Measurements from ENCODE around the gene PDLIM5.
"Not testable (repeated sequence)": the region's sequence is repeated elsewhere in the genome, so short reads cannot be mapped to it uniquely, and the experiment has no call there.

The PDLIM5 gene

GRCh38 chr4:94469221-94469784, 17.6 kb downstream of the PDLIM5 start:
- DNase-seq (ENCODE audit: extremely low spot score): no peak
- ChIA-PET POLR2A (no interaction called here), CTCF (no interaction called here)
- TF ChIP-seq ZNF384 (IDR thresholded peaks at IDR 0.05) (no peak), L3MBTL2 (conservative IDR thresholded peaks at IDR 0.05) (no peak), SP1 (IDR thresholded peaks at IDR 0.05) (no peak)

- POLR2A ChIA-PET: no interaction called here
- no peak for DNase-seq (ENCODE audit: extremely low spot score)
- CTCF ChIA-PET: no interaction called here
- TF ChIP-seq SUZ12 (IDR thresholded peaks at IDR 0.05) (no peak), ELF4 (IDR thresholded peaks at IDR 0.05) (no peak), ZNF384 (IDR thresholded peaks at IDR 0.05) (no peak), CTBP1 (IDR thresholded peaks at IDR 0.05; ENCODE audit: borderline replicate concordance) (no peak), BHLHE40 (IDR thresholded peaks at IDR 0.05; ENCODE audit: borderline replicate concordance) (no peak), NFRKB (IDR thresholded peaks at IDR 0.05) (no peak), FOXM1 (IDR thresholded peaks at IDR 0.05; ENCODE audit: borderline replicate concordance) (no peak), TARDBP (IDR thresholded peaks at IDR 0.05) (no peak), FOXK2 (IDR thresholded peaks at IDR 0.05) (no peak), L3MBTL2 (conservative IDR thresholded peaks at IDR 0.05) (no peak), SP1 (IDR thresholded peaks at IDR 0.05) (no peak), HDGF (IDR thresholded peaks at IDR 0.05; ENCODE audit: borderline replicate concordance) (no peak), LEF1 (IDR thresholded peaks at IDR 0.05; ENCODE audit: borderline replicate concordance) (no peak), ARNT (IDR thresholded peaks at IDR 0.05) (no peak), FOXA1 (IDR thresholded peaks at IDR 0.05) (no peak)
- TF ChIP-seq, protein P1, sequence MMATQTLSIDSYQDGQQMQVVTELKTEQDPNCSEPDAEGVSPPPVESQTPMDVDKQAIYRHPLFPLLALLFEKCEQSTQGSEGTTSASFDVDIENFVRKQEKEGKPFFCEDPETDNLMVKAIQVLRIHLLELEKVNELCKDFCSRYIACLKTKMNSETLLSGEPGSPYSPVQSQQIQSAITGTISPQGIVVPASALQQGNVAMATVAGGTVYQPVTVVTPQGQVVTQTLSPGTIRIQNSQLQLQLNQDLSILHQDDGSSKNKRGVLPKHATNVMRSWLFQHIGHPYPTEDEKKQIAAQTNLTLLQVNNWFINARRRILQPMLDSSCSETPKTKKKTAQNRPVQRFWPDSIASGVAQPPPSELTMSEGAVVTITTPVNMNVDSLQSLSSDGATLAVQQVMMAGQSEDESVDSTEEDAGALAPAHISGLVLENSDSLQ (IDR thresholded peaks at IDR 0.05): no peak
These were observed 18.4 kb downstream of the PDLIM5 start for GRCh38 chr4:94470132-94470531.

DNA sequence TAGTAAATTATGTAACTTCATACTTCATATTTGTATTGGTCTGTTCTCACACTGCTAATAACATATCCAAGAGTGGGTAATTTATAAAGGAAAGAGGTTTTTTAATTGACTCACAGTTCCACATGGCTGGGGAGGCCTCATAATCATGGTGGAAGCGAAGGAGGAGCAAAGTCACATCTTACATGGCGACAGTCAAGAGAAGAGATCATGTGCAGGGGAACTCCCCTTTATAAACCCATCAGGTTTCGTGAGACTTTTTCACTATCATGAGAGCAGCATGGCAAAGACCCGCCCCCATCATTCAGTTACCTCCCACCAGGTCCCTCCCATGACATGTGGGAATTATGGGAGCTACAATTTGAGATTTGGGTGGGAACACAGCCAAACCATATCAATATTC, 19.0 kb downstream of the PDLIM5 start:
- DNase-seq (ENCODE audit: extremely low spot score); CTCF ChIA-PET; POLR2A ChIA-PET: not testable (repeated sequence)

DNA sequence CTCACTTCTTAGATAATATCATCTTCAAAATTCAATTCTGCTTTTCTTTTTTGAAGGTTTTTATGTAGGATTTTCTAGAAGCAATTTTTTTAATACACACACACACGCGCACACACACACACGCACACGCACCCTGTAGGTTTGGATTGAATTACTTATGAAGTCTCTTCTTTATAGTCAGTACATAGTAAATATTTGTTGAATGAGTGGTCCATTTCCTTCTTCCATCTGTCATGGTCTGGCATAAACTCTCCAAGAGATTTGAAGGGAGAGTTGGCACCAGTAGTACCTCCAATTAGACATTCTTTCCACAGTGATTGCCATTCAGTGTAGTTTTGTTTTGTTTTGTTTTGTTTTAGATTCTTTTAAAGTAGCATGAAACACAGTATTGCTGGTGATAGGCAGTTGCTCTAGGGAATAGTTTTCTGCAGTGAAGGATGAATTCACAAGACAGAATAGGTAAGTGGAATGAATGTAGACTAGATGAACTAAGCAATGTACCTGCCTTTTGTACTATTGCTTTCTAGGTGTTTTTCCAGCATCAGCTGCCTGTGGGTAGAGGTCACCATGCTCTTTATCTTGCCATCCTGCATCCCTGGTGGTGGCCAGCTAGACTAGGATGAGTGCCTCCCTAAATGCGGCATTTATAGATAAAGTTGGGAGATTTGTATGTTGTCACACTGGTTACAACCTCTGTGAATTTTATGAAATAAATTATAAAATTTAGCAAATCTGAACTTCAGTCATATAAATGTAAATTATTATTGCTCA, 20.5 kb downstream of the PDLIM5 start:
- no peak for DNase-seq (ENCODE audit: extremely low spot score)
- TF ChIP-seq TARDBP (IDR thresholded peaks at IDR 0.05): no peak
- TF ChIP-seq FOXM1 (IDR thresholded peaks at IDR 0.05; ENCODE audit: borderline replicate concordance): no peak
- TF ChIP-seq SP1 (IDR thresholded peaks at IDR 0.05): no peak
- no peak for TF ChIP-seq L3MBTL2 (conservative IDR thresholded peaks at IDR 0.05)
- TF ChIP-seq NFRKB (IDR thresholded peaks at IDR 0.05): no peak
- TF ChIP-seq ARNT (IDR thresholded peaks at IDR 0.05): no peak
- no peak for TF ChIP-seq ELF4 (IDR thresholded peaks at IDR 0.05)
- TF ChIP-seq BHLHE40 (IDR thresholded peaks at IDR 0.05; ENCODE audit: borderline replicate concordance): no peak
- TF ChIP-seq FOXA1 (IDR thresholded peaks at IDR 0.05): no peak
- TF ChIP-seq, protein P1 (IDR thresholded peaks at IDR 0.05): no peak
- TF ChIP-seq SUZ12 (IDR thresholded peaks at IDR 0.05): no peak
- no peak for TF ChIP-seq CTBP1 (IDR thresholded peaks at IDR 0.05; ENCODE audit: borderline replicate concordance)
- TF ChIP-seq FOXK2 (IDR thresholded peaks at IDR 0.05): no peak
- TF ChIP-seq ZNF384 (IDR thresholded peaks at IDR 0.05): no peak
- no peak for TF ChIP-seq HDGF (IDR thresholded peaks at IDR 0.05; ENCODE audit: borderline replicate concordance)
- no peak for TF ChIP-seq LEF1 (IDR thresholded peaks at IDR 0.05; ENCODE audit: borderline replicate concordance)
- CTCF ChIA-PET: no interaction called here
- POLR2A ChIA-PET: no interaction called here

DNA sequence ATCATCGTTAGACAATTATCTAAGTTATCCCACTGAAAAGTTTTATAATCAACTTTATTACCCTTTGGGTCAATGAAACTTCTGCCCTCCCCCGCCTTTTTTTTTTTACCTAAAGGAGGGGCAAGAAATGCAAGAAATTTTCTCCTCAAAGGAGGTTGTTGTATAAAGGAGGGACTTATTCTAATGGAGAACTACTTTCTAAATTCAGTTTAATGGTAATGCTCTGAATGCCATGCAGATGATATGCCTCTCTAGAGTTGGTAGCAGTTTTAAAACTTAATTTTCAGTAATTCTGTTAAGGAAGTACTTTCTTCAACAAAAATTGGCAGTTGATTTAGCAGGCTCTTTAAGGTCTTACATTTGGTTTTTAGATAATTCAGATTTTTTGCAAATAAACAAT, 23.3 kb downstream of the PDLIM5 start:
- CTCF ChIA-PET: interaction anchor here (0.6 kb wide), 1 partner anchor 24 kb away, joined by 3 read pairs; no protein-coding TSS in a partner anchor
- TF ChIP-seq FOXM1 (IDR thresholded peaks at IDR 0.05; ENCODE audit: borderline replicate concordance) (no peak), LEF1 (IDR thresholded peaks at IDR 0.05; ENCODE audit: borderline replicate concordance) (no peak), SP1 (IDR thresholded peaks at IDR 0.05) (no peak), CTBP1 (IDR thresholded peaks at IDR 0.05; ENCODE audit: borderline replicate concordance) (no peak)
- POLR2A ChIA-PET: no interaction called here
- DNase-seq (ENCODE audit: extremely low spot score): no peak

GRCh38 chr4:94475794-94476193, 24.1 kb downstream of the PDLIM5 start:
- ChIA-PET CTCF (no interaction called here), POLR2A (no interaction called here)
- no peak for TF ChIP-seq FOXM1 (IDR thresholded peaks at IDR 0.05; ENCODE audit: borderline replicate concordance)
- no peak for TF ChIP-seq FOXK2 (IDR thresholded peaks at IDR 0.05)
- no peak for TF ChIP-seq LEF1 (IDR thresholded peaks at IDR 0.05; ENCODE audit: borderline replicate concordance)
- no peak for TF ChIP-seq TARDBP (IDR thresholded peaks at IDR 0.05)
- no peak for TF ChIP-seq SUZ12 (IDR thresholded peaks at IDR 0.05)
- TF ChIP-seq ARNT (IDR thresholded peaks at IDR 0.05): no peak
- no peak for DNase-seq (ENCODE audit: extremely low spot score)

- no peak for DNase-seq (ENCODE audit: extremely low spot score)
- POLR2A ChIA-PET: no interaction called here
- CTCF ChIA-PET: no interaction called here
- TF ChIP-seq NFRKB (IDR thresholded peaks at IDR 0.05): no peak
These were observed 25.5 kb downstream of the PDLIM5 start for GRCh38 chr4:94477227-94477626.
